Measurements from ENCODE around the gene TVP23C. TPM values are rescaled to one million over a fixed set of nuclear protein-coding genes. Genes with fewer than 3 reads are reported as not detected.

TVP23C gene
- total and polyA plus RNA-seq, 8 donors = 8.3 to 37.5 (median 22.2) TPM

DNA sequence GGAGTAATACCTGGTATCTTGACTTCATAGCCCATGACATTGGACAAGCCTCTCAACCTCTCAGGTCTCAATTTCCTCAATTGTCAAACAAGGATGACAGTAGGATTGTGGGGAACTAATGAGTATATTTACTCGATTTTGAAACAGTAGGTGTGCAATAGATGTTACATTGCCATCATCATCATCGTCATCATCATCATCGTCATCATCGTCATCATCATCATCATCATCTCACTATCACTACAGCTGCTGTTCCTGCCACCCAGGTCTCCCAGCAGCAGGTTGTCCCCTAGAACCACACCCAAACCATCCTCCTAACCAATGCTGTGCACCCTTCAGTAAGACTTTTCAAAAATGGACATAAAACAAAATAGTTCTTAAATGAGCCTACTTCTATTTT is 71.1 kb downstream of the TVP23C start:
- Histone ChIP-seq H3K27ac (peak overlapping the region in 1 of 2 donors; percentile 39), H3K36me3 (peaks cover 0 to 14% of the 10 kb centered on the region in 2 donors), H3K27me3 (no peaks in the 10 kb centered on the region), H3K9me3 (no peaks in the 10 kb centered on the region), H3K4me3 (no peak overlapping the region), H3K4me1 (peaks cover 0 to 3% of the 10 kb centered on the region in 2 donors)
- DNase-seq (no peak), ATAC-seq (no peak)
- intact Hi-C loops (cut with DNase I) = no loop called here
- TF ChIP-seq, protein P1, sequence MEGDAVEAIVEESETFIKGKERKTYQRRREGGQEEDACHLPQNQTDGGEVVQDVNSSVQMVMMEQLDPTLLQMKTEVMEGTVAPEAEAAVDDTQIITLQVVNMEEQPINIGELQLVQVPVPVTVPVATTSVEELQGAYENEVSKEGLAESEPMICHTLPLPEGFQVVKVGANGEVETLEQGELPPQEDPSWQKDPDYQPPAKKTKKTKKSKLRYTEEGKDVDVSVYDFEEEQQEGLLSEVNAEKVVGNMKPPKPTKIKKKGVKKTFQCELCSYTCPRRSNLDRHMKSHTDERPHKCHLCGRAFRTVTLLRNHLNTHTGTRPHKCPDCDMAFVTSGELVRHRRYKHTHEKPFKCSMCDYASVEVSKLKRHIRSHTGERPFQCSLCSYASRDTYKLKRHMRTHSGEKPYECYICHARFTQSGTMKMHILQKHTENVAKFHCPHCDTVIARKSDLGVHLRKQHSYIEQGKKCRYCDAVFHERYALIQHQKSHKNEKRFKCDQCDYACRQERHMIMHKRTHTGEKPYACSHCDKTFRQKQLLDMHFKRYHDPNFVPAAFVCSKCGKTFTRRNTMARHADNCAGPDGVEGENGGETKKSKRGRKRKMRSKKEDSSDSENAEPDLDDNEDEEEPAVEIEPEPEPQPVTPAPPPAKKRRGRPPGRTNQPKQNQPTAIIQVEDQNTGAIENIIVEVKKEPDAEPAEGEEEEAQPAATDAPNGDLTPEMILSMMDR (IDR thresholded peaks at IDR 0.05) = no peak

DNA sequence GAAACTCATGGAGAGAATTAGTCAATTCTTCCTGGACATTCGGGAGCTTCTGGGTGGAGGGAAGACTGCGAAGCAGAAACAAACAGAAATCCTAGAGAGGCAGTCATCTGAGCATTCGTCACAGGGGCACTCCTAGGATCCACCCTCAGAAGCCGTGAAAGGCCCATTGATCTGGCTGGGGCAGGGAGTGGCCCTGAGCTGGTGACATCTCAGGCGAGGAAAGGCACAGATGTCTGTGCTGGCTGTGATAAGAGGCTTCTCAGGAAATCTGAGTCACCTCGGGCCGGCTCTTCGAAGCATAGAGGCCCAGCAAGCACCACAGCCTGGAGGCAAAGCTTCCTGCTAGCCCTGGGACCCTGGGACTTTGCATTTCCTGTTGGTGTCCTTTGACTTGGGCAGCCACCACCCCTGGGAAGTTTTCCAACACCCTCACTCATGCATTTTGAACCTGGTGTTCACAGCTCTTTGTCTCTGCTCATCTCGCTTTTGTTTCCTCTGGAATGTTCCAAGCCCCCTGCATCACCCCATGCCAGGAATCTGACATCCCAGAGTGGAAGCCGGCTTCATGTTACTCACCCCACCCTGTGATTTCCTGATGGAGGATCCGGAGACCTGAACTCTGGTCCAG is 72.5 kb downstream of the TVP23C start:
- Histone ChIP-seq H3K27ac (peak overlapping the region; percentile 23 to 61), H3K27me3 (no peaks in the 10 kb centered on the region), H3K4me3 (no peak overlapping the region), H3K4me1 (peaks cover 0 to 3% of the 10 kb centered on the region in 2 donors), H3K9me3 (no peaks in the 10 kb centered on the region), H3K36me3 (peaks cover 0 to 9% of the 10 kb centered on the region in 2 donors)
- DNase-seq (peak in 1 of 4 donors; percentile 43), ATAC-seq (peak; percentile 73)
- TF ChIP-seq, protein P1 (IDR thresholded peaks at IDR 0.05) = no peak
- intact Hi-C loops (cut with DNase I) = no loop called here

DNA sequence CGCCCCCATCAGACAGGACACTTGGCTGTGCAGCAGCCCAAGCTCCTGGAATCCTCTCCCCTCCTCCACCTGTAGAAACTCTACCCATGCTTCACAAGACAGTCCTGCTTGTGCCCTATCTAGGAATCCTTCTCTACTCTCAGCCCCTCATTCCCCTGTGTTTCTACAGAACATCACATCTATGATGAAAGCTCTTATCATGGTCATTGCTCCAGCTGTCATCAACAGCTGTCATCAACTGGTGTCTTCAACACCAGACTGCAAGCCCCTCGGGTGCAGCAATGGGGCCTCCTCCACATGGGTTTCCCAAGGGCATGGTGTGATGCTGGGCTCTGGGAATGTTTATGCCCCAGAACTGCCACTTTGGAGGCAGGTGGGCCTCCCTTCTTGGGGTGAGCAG is 74.7 kb downstream of the TVP23C start:
- Histone ChIP-seq H3K27ac (no peak overlapping the region), H3K36me3 (peaks cover 0 to 9% of the 10 kb centered on the region in 2 donors), H3K27me3 (no peaks in the 10 kb centered on the region), H3K4me1 (peaks cover 0 to 3% of the 10 kb centered on the region in 2 donors), H3K4me3 (no peak overlapping the region), H3K9me3 (no peaks in the 10 kb centered on the region)
- ATAC-seq (no peak), DNase-seq (no peak)
- TF ChIP-seq, protein P1 (IDR thresholded peaks at IDR 0.05) = no peak
- intact Hi-C loops (cut with DNase I) = no loop called here

DNA sequence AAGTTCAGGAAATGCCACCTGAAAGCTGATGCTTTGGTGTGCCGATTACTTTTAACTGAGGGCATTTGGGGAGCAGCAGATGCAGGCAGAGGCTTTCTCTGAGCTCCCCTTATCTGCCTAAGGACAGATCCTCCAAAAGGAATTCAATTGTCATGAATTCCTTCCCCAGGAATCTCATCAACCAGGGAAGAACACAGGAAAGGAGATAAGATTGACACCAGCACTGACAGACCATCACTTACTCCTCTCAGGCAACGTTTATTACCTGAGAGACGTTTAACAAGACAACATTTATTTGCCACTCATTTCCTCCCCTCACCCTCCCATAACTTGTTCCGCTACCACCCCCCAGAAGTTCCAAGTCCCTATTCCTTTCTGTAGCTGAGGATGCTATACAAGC is 78.2 kb downstream of the TVP23C start:
- Histone ChIP-seq H3K4me3 (no peak overlapping the region), H3K27ac (no peak overlapping the region), H3K27me3 (no peaks in the 10 kb centered on the region), H3K4me1 (no peaks in the 10 kb centered on the region), H3K36me3 (peaks cover 0 to 5% of the 10 kb centered on the region in 2 donors), H3K9me3 (no peaks in the 10 kb centered on the region)
- intact Hi-C loops (cut with DNase I) = no loop called here
- no peak for DNase-seq
- TF ChIP-seq, protein P1 (IDR thresholded peaks at IDR 0.05) = no peak
- ATAC-seq = no peak

DNA sequence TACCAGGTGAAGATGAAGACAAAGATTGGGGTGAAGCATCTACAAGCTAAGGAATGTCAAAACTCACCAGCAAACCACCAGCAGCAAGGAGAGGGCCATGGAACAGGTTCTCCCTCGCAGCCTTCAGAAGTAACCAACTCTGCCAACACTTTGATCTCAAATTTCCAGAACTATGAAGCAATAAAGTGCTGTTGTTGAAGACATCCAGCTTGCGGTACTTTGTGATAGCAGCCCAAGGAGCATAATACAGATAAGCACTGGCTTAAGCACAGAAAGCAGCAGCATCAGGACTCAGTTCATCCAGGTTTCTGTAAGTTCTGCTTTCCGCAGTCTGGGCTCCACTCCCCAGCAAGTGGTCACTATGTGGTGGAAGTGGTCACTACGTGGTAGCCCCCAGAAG is 79.9 kb downstream of the TVP23C start:
- peaks cover 0 to 5% of the 10 kb centered on the region in 2 donors for H3K36me3 ChIP-seq
- no peak overlapping the region for H3K4me3 ChIP-seq
- H3K27ac ChIP-seq = no peak overlapping the region
- no peaks in the 10 kb centered on the region for H3K4me1 ChIP-seq
- intact Hi-C loops (cut with DNase I) = no loop called here
- no peaks in the 10 kb centered on the region for H3K27me3 ChIP-seq
- no peak for ATAC-seq
- peak in 2 of 4 donors; percentile 59 to 68 for DNase-seq
- no peaks in the 10 kb centered on the region for H3K9me3 ChIP-seq
- TF ChIP-seq, protein P1 (IDR thresholded peaks at IDR 0.05) = no peak

Measured in left lung (tissue), 10 donors.